Hepatocyte (in vitro differentiated cells): ENCODE measurements around the gene PTPN6.

Source experiments
- EZH2phosphoT487 ChIP-seq: fragments of 200-600 bp; sonication (generic); IDR thresholded peaks from one replicate; pipeline ENCODE4 v1.6.1; 2018; ENCODE audit warnings: antibody characterized with exemption, mild to moderate bottlenecking, low read depth, moderate library complexity; ENCODE audit not compliant: unreplicated experiment, severe bottlenecking
- TF ChIP-seq, protein P1 (sequence below): fragments of 200-600 bp; sonication (generic); IDR thresholded peaks from 2 replicates; pipeline ENCODE4 v1.5.1; 2016; ENCODE audit warnings: antibody characterized with exemption, mild to moderate bottlenecking; ENCODE audit not compliant: poor library complexity

DNA sequence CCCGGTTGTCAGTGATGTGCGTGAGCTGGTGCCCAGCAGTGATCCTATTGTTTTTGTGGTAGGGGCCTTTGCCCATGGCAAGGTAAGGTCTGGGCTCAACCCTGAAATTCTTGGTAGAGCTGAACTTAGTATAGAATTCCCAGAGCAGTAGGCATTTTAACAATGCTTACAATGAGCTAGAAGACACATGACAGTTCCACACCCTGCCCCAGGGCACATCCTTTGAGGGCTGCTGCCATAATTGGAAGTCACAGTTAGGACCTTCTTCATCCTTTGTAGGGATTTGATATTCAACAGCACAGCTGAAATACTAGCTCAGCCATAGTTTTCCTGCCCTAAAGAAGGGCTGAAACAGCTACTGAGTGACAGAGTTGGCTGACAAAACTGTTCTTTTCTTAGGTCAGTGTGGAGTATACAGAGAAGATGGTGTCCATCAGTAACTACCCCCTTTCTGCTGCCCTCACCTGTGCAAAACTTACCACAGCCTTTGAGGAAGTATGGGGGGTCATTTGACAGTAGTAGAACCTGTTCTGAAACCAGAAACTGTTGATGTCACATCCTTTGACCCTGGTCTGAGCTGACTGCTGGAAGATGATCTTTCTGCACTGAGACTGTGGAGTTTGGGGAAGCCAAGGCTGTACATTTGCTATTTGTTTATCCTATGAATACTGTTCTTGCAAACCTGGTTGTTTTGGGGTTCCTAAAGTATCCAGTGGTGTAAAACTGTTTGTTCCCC is 24.3 kb downstream of the PTPN6 start:
- TF ChIP-seq, protein P1, sequence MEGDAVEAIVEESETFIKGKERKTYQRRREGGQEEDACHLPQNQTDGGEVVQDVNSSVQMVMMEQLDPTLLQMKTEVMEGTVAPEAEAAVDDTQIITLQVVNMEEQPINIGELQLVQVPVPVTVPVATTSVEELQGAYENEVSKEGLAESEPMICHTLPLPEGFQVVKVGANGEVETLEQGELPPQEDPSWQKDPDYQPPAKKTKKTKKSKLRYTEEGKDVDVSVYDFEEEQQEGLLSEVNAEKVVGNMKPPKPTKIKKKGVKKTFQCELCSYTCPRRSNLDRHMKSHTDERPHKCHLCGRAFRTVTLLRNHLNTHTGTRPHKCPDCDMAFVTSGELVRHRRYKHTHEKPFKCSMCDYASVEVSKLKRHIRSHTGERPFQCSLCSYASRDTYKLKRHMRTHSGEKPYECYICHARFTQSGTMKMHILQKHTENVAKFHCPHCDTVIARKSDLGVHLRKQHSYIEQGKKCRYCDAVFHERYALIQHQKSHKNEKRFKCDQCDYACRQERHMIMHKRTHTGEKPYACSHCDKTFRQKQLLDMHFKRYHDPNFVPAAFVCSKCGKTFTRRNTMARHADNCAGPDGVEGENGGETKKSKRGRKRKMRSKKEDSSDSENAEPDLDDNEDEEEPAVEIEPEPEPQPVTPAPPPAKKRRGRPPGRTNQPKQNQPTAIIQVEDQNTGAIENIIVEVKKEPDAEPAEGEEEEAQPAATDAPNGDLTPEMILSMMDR: no peak
- no peak for TF ChIP-seq EZH2phosphoT487
